ENCODE measurements around the gene SLFN5. TPM values are rescaled to one million over a fixed set of nuclear protein-coding genes. Genes with fewer than 3 reads are reported as not detected.

The SLFN5 gene
- polyA plus RNA-seq, 1 donor from 2014 or later: 2.5 TPM

- Histone ChIP-seq H3K4me2 (ENCODE audit: low read length) (no peak overlapping the region), H3K9me3 (ENCODE audit: low read length) (no peaks in the 10 kb centered on the region), H3K36me3 (ENCODE audit: insufficient read depth, low read length) (no peaks in the 10 kb centered on the region), H3F3A (ENCODE audit: insufficient read depth, low read length, poor library complexity, severe bottlenecking) (no peaks in the 10 kb centered on the region), H3K27ac (ENCODE audit: low read length) (no peak overlapping the region), H3K9me2 (ENCODE audit: insufficient read depth, low read length) (no peaks in the 10 kb centered on the region), H3K79me2 (replicated peaks; ENCODE audit: insufficient read depth, low read length) (no peaks in the 10 kb centered on the region), H3K4me3 (ENCODE audit: low read length) (no peak overlapping the region), H2AFZ (ENCODE audit: low read depth, low read length) (no peak overlapping the region), H4K20me1 (ENCODE audit: insufficient read depth) (no peaks in the 10 kb centered on the region), H3K9ac (ENCODE audit: low read length) (no peak overlapping the region), H3K27me3 (ENCODE audit: insufficient read depth, low read depth, low read length) (no peaks in the 10 kb centered on the region)
- no peak for TF ChIP-seq MXI1 (conservative IDR thresholded peaks at IDR 0.05; ENCODE audit: poor library complexity, severe bottlenecking)
- no peak for TF ChIP-seq POLR2AphosphoS5 (IDR thresholded peaks at IDR 0.05)
- no peak for TF ChIP-seq REST (IDR thresholded peaks at IDR 0.05; ENCODE audit: borderline replicate concordance)
- no peak for TF ChIP-seq RAD21 (conservative IDR thresholded peaks at IDR 0.05)
- no peak for TF ChIP-seq CTCF (IDR thresholded peaks at IDR 0.05; ENCODE audit: poor library complexity, severe bottlenecking)
- TF ChIP-seq SMC3 (conservative IDR thresholded peaks at IDR 0.05; ENCODE audit: poor library complexity): no peak
- no peak for TF ChIP-seq TAF1 (IDR thresholded peaks at IDR 0.05; ENCODE audit: low read depth)
- no peak for TF ChIP-seq EZH2 (IDR thresholded peaks at IDR 0.05; ENCODE audit: borderline replicate concordance, insufficient read depth, low read length, poor library complexity, severe bottlenecking)
- no peak for TF ChIP-seq EP300 (conservative IDR thresholded peaks at IDR 0.05; ENCODE audit: poor library complexity, severe bottlenecking)
These were observed 29.4 kb upstream of the SLFN5 start for GRCh38 chr17:35213412-35213940.

GRCh38 chr17:35214192-35214591 lies 28.7 kb upstream of the SLFN5 start:
- Histone ChIP-seq H3K9ac (ENCODE audit: low read length) (no peak overlapping the region), H3F3A (ENCODE audit: insufficient read depth, low read length, poor library complexity, severe bottlenecking) (no peaks in the 10 kb centered on the region), H3K79me2 (replicated peaks; ENCODE audit: insufficient read depth, low read length) (no peaks in the 10 kb centered on the region), H3K27me3 (ENCODE audit: insufficient read depth, low read depth, low read length) (no peaks in the 10 kb centered on the region), H3K4me2 (ENCODE audit: low read length) (no peak overlapping the region), H3K36me3 (ENCODE audit: insufficient read depth, low read length) (no peaks in the 10 kb centered on the region), H3K27ac (ENCODE audit: low read length) (no peak overlapping the region), H3K4me3 (ENCODE audit: low read length) (no peak overlapping the region), H4K20me1 (ENCODE audit: insufficient read depth) (no peaks in the 10 kb centered on the region), H3K9me3 (ENCODE audit: low read length) (no peaks in the 10 kb centered on the region), H2AFZ (ENCODE audit: low read depth, low read length) (no peak overlapping the region), H3K9me2 (ENCODE audit: insufficient read depth, low read length) (no peaks in the 10 kb centered on the region)
- TF ChIP-seq POLR2AphosphoS5 (IDR thresholded peaks at IDR 0.05): no peak
- TF ChIP-seq REST (IDR thresholded peaks at IDR 0.05; ENCODE audit: borderline replicate concordance): no peak
- TF ChIP-seq SMC3 (conservative IDR thresholded peaks at IDR 0.05; ENCODE audit: poor library complexity): no peak
- TF ChIP-seq RAD21 (conservative IDR thresholded peaks at IDR 0.05): no peak
- TF ChIP-seq EP300 (conservative IDR thresholded peaks at IDR 0.05; ENCODE audit: poor library complexity, severe bottlenecking): no peak
- no peak for TF ChIP-seq EZH2 (IDR thresholded peaks at IDR 0.05; ENCODE audit: borderline replicate concordance, insufficient read depth, low read length, poor library complexity, severe bottlenecking)
- no peak for TF ChIP-seq MXI1 (conservative IDR thresholded peaks at IDR 0.05; ENCODE audit: poor library complexity, severe bottlenecking)

All from neural cell (in vitro differentiated cells).